Measurements from ENCODE around the gene LRRK2. TPM values are rescaled to one million over a fixed set of nuclear protein-coding genes. Genes with fewer than 3 reads are reported as not detected.

The LRRK2 gene
- total RNA-seq, 1 experiment from 2014 or later: 0.13 TPM

- H3K36me3 ChIP-seq (ENCODE audit: control insufficient read depth, insufficient read depth, low read length): no peaks in the 10 kb centered on the region
- intact Hi-C loops (cut with micrococcal nuclease; ENCODE audit: unreplicated experiment): loop anchor here (10.0 kb wide), 1 partner anchor 273 kb away; no protein-coding TSS in a partner anchor
- no peak overlapping the region for H3K4me3 ChIP-seq (ENCODE audit: low read depth in 2 of 2, low read length in 2 of 2)
- TF ChIP-seq TCF7L2 (IDR thresholded peaks at IDR 0.05; ENCODE audit: low read depth, low read length) (no peak), POLR2AphosphoS5 (IDR thresholded peaks at IDR 0.05; ENCODE audit: low read depth, low read length) (no peak)
- no peak overlapping the region for H3K27ac ChIP-seq (ENCODE audit: low read length)
- DNase-seq (ENCODE audit: low read depth, low spot score): no peak
- POLR2A ChIA-PET: no interaction called here
- H3K9me3 ChIP-seq (ENCODE audit: control insufficient read depth, insufficient read depth, low read depth, low read length): peaks cover 9% of the 10 kb centered on the region; the same call in 1 of the 2 replicates
- no peaks in the 10 kb centered on the region for H3K27me3 ChIP-seq (ENCODE audit: control insufficient read depth, insufficient read depth, low read length)
- H3K4me1 ChIP-seq (ENCODE audit: control insufficient read depth, insufficient read depth, low read length): no peaks in the 10 kb centered on the region
- ATAC-seq: no peak
- BruUV-seq (replicated peaks): no TSS peak
- in situ Hi-C loops (cut with HindIII; ENCODE audit: low pct_unique_long_range_greater_than_20kb, low sequenced_read_pairs): no loop called here
- CTCF ChIA-PET: no interaction called here
Measured at GRCh38 chr12:40331886-40332285, 107.1 kb downstream of the LRRK2 start.

DNA sequence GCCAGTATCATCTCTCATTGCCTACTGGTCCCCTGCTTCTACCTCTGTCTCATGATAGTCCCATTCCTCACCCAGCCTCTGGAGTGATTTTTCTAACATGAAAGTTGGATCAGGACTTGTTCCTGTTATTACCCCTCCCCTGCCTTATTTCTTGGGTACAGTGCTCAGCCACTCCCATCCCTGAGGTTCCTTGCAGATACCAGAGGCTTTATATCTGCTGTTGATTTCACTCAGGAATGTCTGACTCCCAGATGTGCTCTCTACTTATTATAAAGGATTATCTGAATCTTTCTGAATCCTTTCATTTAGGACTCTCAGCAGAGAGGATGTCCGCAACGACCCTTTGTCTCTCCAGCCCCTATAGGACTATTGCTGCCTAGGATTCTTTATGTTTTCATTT, 111.2 kb downstream of the LRRK2 start:
- intact Hi-C loops (cut with micrococcal nuclease; ENCODE audit: unreplicated experiment): loop anchor here (10.0 kb wide), 1 partner anchor 269 kb away; no protein-coding TSS in a partner anchor
- H3K4me1 ChIP-seq (ENCODE audit: control insufficient read depth, insufficient read depth, low read length): no peaks in the 10 kb centered on the region
- ATAC-seq: no peak
- in situ Hi-C loops (cut with HindIII; ENCODE audit: low pct_unique_long_range_greater_than_20kb, low sequenced_read_pairs): no loop called here
- BruUV-seq (replicated peaks): no TSS peak
- POLR2A ChIA-PET: no interaction called here
- DNase-seq (ENCODE audit: low read depth, low spot score): no peak
- no peaks in the 10 kb centered on the region for H3K36me3 ChIP-seq (ENCODE audit: control insufficient read depth, insufficient read depth, low read length)
- no peak overlapping the region for H3K27ac ChIP-seq (ENCODE audit: low read length)
- H3K4me3 ChIP-seq (ENCODE audit: low read depth in 2 of 2, low read length in 2 of 2): no peak overlapping the region
- CTCF ChIA-PET: no interaction called here
- no peaks in the 10 kb centered on the region for H3K9me3 ChIP-seq (ENCODE audit: control insufficient read depth, insufficient read depth, low read depth, low read length)
- TF ChIP-seq TCF7L2 (IDR thresholded peaks at IDR 0.05; ENCODE audit: low read depth, low read length): no peak
- no peak for TF ChIP-seq POLR2AphosphoS5 (IDR thresholded peaks at IDR 0.05; ENCODE audit: low read depth, low read length)
- no peak for TF ChIP-seq CTCF (IDR thresholded peaks at IDR 0.05)
- TF ChIP-seq REST (IDR thresholded peaks at IDR 0.05; ENCODE audit: insufficient read depth in 1 of 2, low read depth in 2 of 2, low read length in 1 of 2): no peak
- no peak for TF ChIP-seq SIN3A (IDR thresholded peaks at IDR 0.05; ENCODE audit: borderline replicate concordance, insufficient read depth, low read depth, low read length)
- no peaks in the 10 kb centered on the region for H3K27me3 ChIP-seq (ENCODE audit: control insufficient read depth, insufficient read depth, low read length)

GRCh38 chr12:40336573-40337199, 111.9 kb downstream of the LRRK2 start:
- ATAC-seq: no peak
- in situ Hi-C loops (cut with HindIII; ENCODE audit: low pct_unique_long_range_greater_than_20kb, low sequenced_read_pairs) (no loop called here), intact Hi-C loops (cut with micrococcal nuclease; ENCODE audit: unreplicated experiment) (loop anchor here (10.0 kb wide), 1 partner anchor 268 kb away; no protein-coding TSS in a partner anchor)
- no peak for DNase-seq (ENCODE audit: low read depth, low spot score)
- Histone ChIP-seq H3K27me3 (ENCODE audit: control insufficient read depth, insufficient read depth, low read length) (no peaks in the 10 kb centered on the region), H3K27ac (ENCODE audit: low read length) (no peak overlapping the region), H3K36me3 (ENCODE audit: control insufficient read depth, insufficient read depth, low read length) (no peaks in the 10 kb centered on the region), H3K4me1 (ENCODE audit: control insufficient read depth, insufficient read depth, low read length) (no peaks in the 10 kb centered on the region), H3K4me3 (ENCODE audit: low read depth in 2 of 2, low read length in 2 of 2) (no peak overlapping the region), H3K9me3 (ENCODE audit: control insufficient read depth, insufficient read depth, low read depth, low read length) (no peaks in the 10 kb centered on the region)
- ChIA-PET POLR2A (no interaction called here), CTCF (no interaction called here)
- TF ChIP-seq CTCF (IDR thresholded peaks at IDR 0.05): peak; percentile 48; the same call in 1 of the 2 replicates
- TF ChIP-seq SIN3A (IDR thresholded peaks at IDR 0.05; ENCODE audit: borderline replicate concordance, insufficient read depth, low read depth, low read length): no peak
- BruUV-seq (replicated peaks): no TSS peak
